Mesendoderm (in vitro differentiated cells): ENCODE measurements around the gene MTCL3.

Experiments used
- DNase-seq: peaks from one replicate; pipeline ENCODE4 v3.0.0; 2013
- H2AK5ac ChIP-seq: 2 replicates; pipeline ENCODE4 v1.6.1; 2013; ENCODE audit warnings: low read length, inconsistent platforms
- H2BK120ac ChIP-seq: 2 replicates; pipeline ENCODE4 v1.6.1; 2013; ENCODE audit warnings: low read depth, mild to moderate bottlenecking, low read length, moderate library complexity, mixed read lengths
- H2BK15ac ChIP-seq: replicated peaks from 2 replicates; pipeline ENCODE4 v1.6.1; 2013; ENCODE audit warnings: low read depth, mild to moderate bottlenecking, moderate library complexity
- H2BK5ac ChIP-seq: 2 replicates; pipeline ENCODE4 v1.6.1; 2013; ENCODE audit warnings: low read length, inconsistent platforms
- H3K18ac ChIP-seq: 2 replicates; pipeline ENCODE4 v1.6.1; 2013; ENCODE audit warnings: mild to moderate bottlenecking, low read length, mixed read lengths
- H3K23ac ChIP-seq: one replicate; pipeline ENCODE4 v1.6.1; 2013; ENCODE audit warnings: low read length
- H3K27ac ChIP-seq: 2 replicates; pipeline ENCODE4 v1.5.1; 2013; ENCODE audit warnings: low read depth, mild to moderate bottlenecking, inconsistent platforms, low read length, moderate library complexity
- H3K27me3 ChIP-seq: 2 replicates; pipeline ENCODE4 v1.6.1; 2013; ENCODE audit warnings: low read length, control low read depth, mild to moderate bottlenecking, inconsistent platforms; ENCODE audit not compliant: insufficient read depth, poor library complexity
- H3K36me3 ChIP-seq: 2 replicates; pipeline ENCODE4 v1.6.1; 2013; ENCODE audit warnings: low read length, inconsistent platforms; ENCODE audit not compliant: control insufficient read depth, insufficient read depth
- H3K4ac ChIP-seq: one replicate; pipeline ENCODE4 v1.6.1; 2013; ENCODE audit warnings: low read depth, mild to moderate bottlenecking, low read length, moderate library complexity
- H3K4me1 ChIP-seq: 2 replicates; pipeline ENCODE4 v1.6.1; 2013; ENCODE audit warnings: low read depth, low read length, inconsistent platforms; ENCODE audit not compliant: control insufficient read depth
- H3K4me2 ChIP-seq: 2 replicates; pipeline ENCODE4 v1.6.1; 2013; ENCODE audit warnings: low read length
- H3K4me3 ChIP-seq: 2 replicates; pipeline ENCODE4 v1.5.1; 2013; ENCODE audit warnings: mild to moderate bottlenecking, low read length
- H3K56ac ChIP-seq: one replicate; pipeline ENCODE4 v1.6.1; 2013; ENCODE audit warnings: low read length
- H3K79me1 ChIP-seq: 2 replicates; pipeline ENCODE4 v1.6.1; 2013; ENCODE audit warnings: low read length, inconsistent platforms
- H3K79me2 ChIP-seq: 2 replicates; pipeline ENCODE4 v1.6.1; 2013; ENCODE audit warnings: mild to moderate bottlenecking, low read length; ENCODE audit not compliant: control insufficient read depth, insufficient read depth
- H3K9ac ChIP-seq: 2 replicates; pipeline ENCODE4 v1.6.1; 2013; ENCODE audit warnings: low read length, inconsistent platforms
- H4K5ac ChIP-seq: one replicate; pipeline ENCODE4 v1.6.1; 2013; ENCODE audit warnings: low read length
- H4K8ac ChIP-seq: one replicate; pipeline ENCODE4 v1.6.1; 2013; ENCODE audit warnings: low read depth, mild to moderate bottlenecking, control low read depth, low read length, moderate library complexity
- WGBS: extraction: QIAGEN DNeasy Blood & Tissue Kit; methylation state at CpG from one replicate; pipeline ENCODE4 v1.1.7; 2013; ENCODE audit warnings: low lambda C conversion rate, missing lambda C conversion rate; ENCODE audit not compliant: insufficient coverage; ENCODE audit errors: extremely low coverage; 5-methylcytosine and 5-hydroxymethylcytosine counted together

The MTCL3 gene

GRCh38 chr6:127483399-127484055, 35.6 kb downstream of the MTCL3 start:
- Histone ChIP-seq H3K56ac (no peak overlapping the region), H3K27ac (no peak overlapping the region), H3K79me1 (no peaks in the 10 kb centered on the region), H3K36me3 (no peaks in the 10 kb centered on the region), H2BK15ac (no peak overlapping the region), H3K4me2 (no peak overlapping the region), H2AK5ac (no peak overlapping the region), H3K23ac (peak overlapping the region; percentile 12), H3K27me3 (no peaks in the 10 kb centered on the region), H3K4me3 (no peak overlapping the region), H3K4ac (no peak overlapping the region), H2BK5ac (no peak overlapping the region), H3K18ac (no peak overlapping the region), H3K4me1 (no peaks in the 10 kb centered on the region), H4K8ac (no peak overlapping the region), H3K79me2 (no peaks in the 10 kb centered on the region), H4K5ac (no peak overlapping the region), H3K9ac (no peak overlapping the region), H2BK120ac (no peak overlapping the region)
- peak; percentile 21 for DNase-seq
- WGBS: no CpG with 5 or more reads among the region's 5 CpGs

GRCh38 chr6:127482325-127482724, 36.8 kb downstream of the MTCL3 start:
- Histone ChIP-seq H2AK5ac (no peak overlapping the region), H3K4me2 (no peak overlapping the region)

GRCh38 chr6:127481628-127482027, 37.5 kb downstream of the MTCL3 start:
- Histone ChIP-seq H3K4me1 (no peaks in the 10 kb centered on the region), H2BK15ac (no peak overlapping the region), H3K9ac (no peak overlapping the region), H3K23ac (no peak overlapping the region), H2BK5ac (no peak overlapping the region), H3K79me1 (no peaks in the 10 kb centered on the region), H4K8ac (no peak overlapping the region), H3K4me3 (no peak overlapping the region), H3K18ac (no peak overlapping the region), H2BK120ac (no peak overlapping the region), H3K27me3 (no peaks in the 10 kb centered on the region), H4K5ac (no peak overlapping the region), H3K4ac (no peak overlapping the region), H3K36me3 (no peaks in the 10 kb centered on the region), H3K79me2 (no peaks in the 10 kb centered on the region), H3K27ac (no peak overlapping the region), H3K4me2 (no peak overlapping the region), H2AK5ac (no peak overlapping the region), H3K56ac (no peak overlapping the region)
- peak; percentile 44 for DNase-seq
- no CpG with 5 or more reads among the region's 4 CpGs for WGBS

More at GRCh38 chr6:127482325-127482724, 36.8 kb downstream of the MTCL3 start:
- WGBS: no CpG with 5 or more reads among the region's 2 CpGs
- H3K79me1 ChIP-seq: no peaks in the 10 kb centered on the region
- no peak overlapping the region for H2BK15ac ChIP-seq
- H2BK120ac ChIP-seq: no peak overlapping the region
- no peaks in the 10 kb centered on the region for H3K4me1 ChIP-seq
- H3K18ac ChIP-seq: no peak overlapping the region
- H3K23ac ChIP-seq: no peak overlapping the region
- no peaks in the 10 kb centered on the region for H3K79me2 ChIP-seq
- no peak overlapping the region for H4K8ac ChIP-seq
- H3K27me3 ChIP-seq: no peaks in the 10 kb centered on the region
- no peak overlapping the region for H3K4me3 ChIP-seq
- H2BK5ac ChIP-seq: no peak overlapping the region
- H3K27ac ChIP-seq: no peak overlapping the region
- H3K4ac ChIP-seq: no peak overlapping the region
- H3K36me3 ChIP-seq: no peaks in the 10 kb centered on the region
- no peak for DNase-seq
- H3K9ac ChIP-seq: no peak overlapping the region
- H3K56ac ChIP-seq: no peak overlapping the region
- no peak overlapping the region for H4K5ac ChIP-seq

GRCh38 chr6:127481111-127481510, 38.0 kb downstream of the MTCL3 start:
- Histone ChIP-seq H4K8ac (no peak overlapping the region), H3K36me3 (no peaks in the 10 kb centered on the region), H3K27ac (no peak overlapping the region), H2BK5ac (no peak overlapping the region), H3K27me3 (no peaks in the 10 kb centered on the region), H3K4ac (no peak overlapping the region), H3K4me1 (no peaks in the 10 kb centered on the region), H2AK5ac (no peak overlapping the region), H3K9ac (no peak overlapping the region), H3K23ac (no peak overlapping the region), H3K79me1 (no peaks in the 10 kb centered on the region), H2BK120ac (no peak overlapping the region), H3K4me2 (no peak overlapping the region), H3K4me3 (no peak overlapping the region), H2BK15ac (no peak overlapping the region), H3K18ac (no peak overlapping the region), H3K56ac (no peak overlapping the region), H3K79me2 (no peaks in the 10 kb centered on the region), H4K5ac (no peak overlapping the region)
- no peak for DNase-seq
- WGBS: no CpG with 5 or more reads among the region's 2 CpGs

DNA sequence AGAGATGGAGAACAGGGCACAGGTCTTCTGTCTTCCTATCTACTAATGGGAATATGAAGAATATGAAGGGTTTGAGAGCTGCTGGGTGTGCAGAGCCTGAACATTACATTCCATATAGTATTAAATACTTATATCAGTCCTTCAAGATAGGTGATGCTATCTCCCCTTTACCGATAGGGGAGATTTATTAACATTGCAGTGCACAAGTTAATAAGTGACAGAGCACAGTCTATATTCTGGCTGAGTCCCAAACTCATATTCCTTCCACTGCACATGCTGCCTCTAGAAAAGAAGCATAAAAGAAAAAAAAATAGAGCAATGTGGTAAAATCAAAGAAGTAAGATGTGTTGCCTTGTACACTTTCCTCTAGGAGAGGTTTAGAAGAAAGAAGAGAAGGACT, 41.5 kb downstream of the MTCL3 start:
- no peak overlapping the region for H3K4me3 ChIP-seq
- H3K27ac ChIP-seq: no peak overlapping the region
- H2BK120ac ChIP-seq: no peak overlapping the region
- no peak overlapping the region for H2BK5ac ChIP-seq
- H3K9ac ChIP-seq: no peak overlapping the region
- no peaks in the 10 kb centered on the region for H3K4me1 ChIP-seq
- no peak overlapping the region for H3K18ac ChIP-seq
- DNase-seq: no peak
- H3K79me1 ChIP-seq: no peaks in the 10 kb centered on the region
- no peak overlapping the region for H4K8ac ChIP-seq
- no peak overlapping the region for H3K4me2 ChIP-seq
- H2BK15ac ChIP-seq: no peak overlapping the region
- no peak overlapping the region for H2AK5ac ChIP-seq
- H3K36me3 ChIP-seq: no peaks in the 10 kb centered on the region
- H3K4ac ChIP-seq: no peak overlapping the region
- H3K79me2 ChIP-seq: no peaks in the 10 kb centered on the region
- no peaks in the 10 kb centered on the region for H3K27me3 ChIP-seq
- H3K56ac ChIP-seq: no peak overlapping the region
- no peak overlapping the region for H3K23ac ChIP-seq
- no CpG with 5 or more reads among the region's 1 CpG for WGBS
- no peak overlapping the region for H4K5ac ChIP-seq

- Histone ChIP-seq H3K79me1 (no peaks in the 10 kb centered on the region), H3K79me2 (no peaks in the 10 kb centered on the region)
Observed at GRCh38 chr6:127475823-127476176, 43.3 kb downstream of the MTCL3 start.

More at GRCh38 chr6:127475823-127476176, 43.3 kb downstream of the MTCL3 start:
- DNase-seq: no peak
- Histone ChIP-seq H3K9ac (no peak overlapping the region), H3K27me3 (no peaks in the 10 kb centered on the region), H2AK5ac (no peak overlapping the region), H3K4me1 (no peaks in the 10 kb centered on the region), H4K5ac (no peak overlapping the region), H2BK120ac (no peak overlapping the region), H2BK5ac (no peak overlapping the region), H3K4me2 (no peak overlapping the region), H2BK15ac (no peak overlapping the region), H3K18ac (no peak overlapping the region), H3K27ac (no peak overlapping the region), H3K4me3 (no peak overlapping the region), H3K56ac (no peak overlapping the region), H3K36me3 (no peaks in the 10 kb centered on the region), H4K8ac (no peak overlapping the region), H3K23ac (no peak overlapping the region), H3K4ac (no peak overlapping the region)
- no CpG with 5 or more reads among the region's 34 CpGs for WGBS
